ENCODE measurements around the gene PALMD. TPM values are rescaled to one million over a fixed set of nuclear protein-coding genes. Genes with fewer than 3 reads are reported as not detected.

The PALMD gene
- total and polyA plus RNA-seq, 3 donors from 2014 or later = 12.9 to 23.5 (median 14.1) TPM

DNA sequence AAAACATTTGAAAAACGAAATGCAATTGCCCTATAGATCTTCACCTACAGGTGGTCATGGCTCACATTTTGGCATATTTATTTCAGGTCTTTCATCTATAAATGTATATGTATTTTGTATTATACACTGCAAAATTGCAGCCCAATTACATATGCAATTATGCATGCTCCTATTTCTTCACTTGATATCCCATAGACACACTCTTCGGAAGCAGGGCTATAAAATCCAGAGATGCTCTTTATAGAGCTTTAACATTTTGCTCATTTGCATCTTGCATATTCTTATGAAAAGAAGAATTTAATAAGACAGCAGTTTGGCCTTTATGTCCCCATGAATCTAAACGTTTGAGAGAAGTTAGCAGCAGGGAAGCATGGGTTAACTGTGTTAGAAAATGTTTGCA lies 44.7 kb upstream of the PALMD start:
- H3K4me1 ChIP-seq = peaks cover 17% of the 10 kb centered on the region
- H3K36me3 ChIP-seq (ENCODE audit: low read depth, missing control alignments) = no peaks in the 10 kb centered on the region
- H3K4me3 ChIP-seq = no peak overlapping the region
- 57 to 71% methylated on average over 3 of the region's 3 CpGs for whole genome bisulfite sequencing, 2 donors
- H3K27ac ChIP-seq = no peak overlapping the region
- intact Hi-C loops (cut with DNase I; ENCODE audit: low total_unique reads) = no loop called here
- no peak for DNase-seq
- H3K27me3 ChIP-seq = no peaks in the 10 kb centered on the region
- no peaks in the 10 kb centered on the region for H3K9me3 ChIP-seq
- TF ChIP-seq POLR2A (IDR thresholded peaks at IDR 0.05) (no peak), CTCF (IDR thresholded peaks at IDR 0.05) (no peak)

DNA sequence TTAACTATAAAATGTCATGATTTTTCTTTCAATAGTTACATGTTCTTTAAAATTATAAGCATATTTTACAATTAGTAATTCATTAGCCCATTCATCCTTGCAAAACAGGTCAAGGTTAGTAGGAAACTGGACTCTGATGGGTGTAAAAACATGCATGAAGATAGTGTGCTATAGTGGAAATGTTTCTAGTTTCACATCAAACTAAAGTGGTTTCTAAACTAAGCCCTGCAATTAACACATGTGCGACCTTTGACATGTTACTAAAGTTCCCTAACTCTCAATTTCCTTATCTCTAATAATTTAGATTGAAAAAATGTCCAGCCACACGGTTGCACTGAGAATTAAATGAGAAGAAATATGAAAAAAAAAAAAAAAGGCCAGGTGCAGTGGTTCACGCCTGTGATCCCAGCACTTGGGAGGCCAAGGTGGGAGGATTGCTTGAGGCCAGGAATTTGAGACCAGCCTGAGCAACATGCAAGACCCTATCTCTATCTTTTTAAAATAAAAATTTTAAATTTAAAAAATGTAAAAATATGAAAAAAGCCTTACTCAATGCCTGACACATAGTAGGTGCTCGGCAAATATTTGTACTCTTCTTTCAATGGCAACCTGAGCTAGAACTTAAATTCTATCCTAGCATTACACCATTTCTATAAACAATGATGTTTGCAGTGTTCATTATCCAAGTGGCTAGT lies 44.1 kb upstream of the PALMD start:
- TF ChIP-seq POLR2A (IDR thresholded peaks at IDR 0.05) = no peak
- TF ChIP-seq CTCF (IDR thresholded peaks at IDR 0.05) = no peak
- peaks cover 17% of the 10 kb centered on the region for H3K4me1 ChIP-seq
- H3K4me3 ChIP-seq = no peak overlapping the region
- no peak for DNase-seq
- H3K27me3 ChIP-seq = no peaks in the 10 kb centered on the region
- H3K36me3 ChIP-seq (ENCODE audit: low read depth, missing control alignments) = no peaks in the 10 kb centered on the region
- intact Hi-C loops (cut with DNase I; ENCODE audit: low total_unique reads) = no loop called here
- peak overlapping the region in 1 of 2 donors; percentile 26 for H3K27ac ChIP-seq
- no peaks in the 10 kb centered on the region for H3K9me3 ChIP-seq
- 81 to 87% methylated on average over 4 of the region's 4 CpGs for WGBS, 2 donors

- no peaks in the 10 kb centered on the region for H3K9me3 ChIP-seq
- H3K36me3 ChIP-seq (ENCODE audit: low read depth, missing control alignments) = no peaks in the 10 kb centered on the region
- H3K4me3 ChIP-seq = no peak overlapping the region
- no peak for DNase-seq
- H3K27me3 ChIP-seq = no peaks in the 10 kb centered on the region
- 22 to 57% methylated on average over 1 of the region's 1 CpG for WGBS, 2 donors
- intact Hi-C loops (cut with DNase I; ENCODE audit: low total_unique reads) = no loop called here
- peak overlapping the region in 1 of 2 donors; percentile 26 for H3K27ac ChIP-seq
- TF ChIP-seq POLR2A (IDR thresholded peaks at IDR 0.05) = no peak
- TF ChIP-seq CTCF (IDR thresholded peaks at IDR 0.05) = no peak
- peaks cover 17% of the 10 kb centered on the region for H3K4me1 ChIP-seq
Observed at GRCh38 chr1:99602404-99602969, 43.4 kb upstream of the PALMD start.

- DNase-seq = no peak
- TF ChIP-seq CTCF (IDR thresholded peaks at IDR 0.05) (no peak), POLR2A (IDR thresholded peaks at IDR 0.05) (no peak)
- Histone ChIP-seq H3K27me3 (no peaks in the 10 kb centered on the region), H3K9me3 (no peaks in the 10 kb centered on the region), H3K27ac (peak overlapping the region in 1 of 2 donors; percentile 23), H3K4me1 (peaks cover 14% of the 10 kb centered on the region), H3K4me3 (no peak overlapping the region), H3K36me3 (ENCODE audit: low read depth, missing control alignments) (no peaks in the 10 kb centered on the region)
- intact Hi-C loops (cut with DNase I; ENCODE audit: low total_unique reads) = no loop called here
- 24 to 50% methylated on average over 1 of the region's 1 CpG for whole genome bisulfite sequencing, 2 donors
Observed at GRCh38 chr1:99603699-99604560, 42.0 kb upstream of the PALMD start.
